COR-L47 (cell line): ENCODE measurements around the gene NBPF3.
"Not testable (repeated sequence)": the region's sequence is repeated elsewhere in the genome, so short reads cannot be mapped to it uniquely, and the experiment has no call there.

Experiments
- DNase-seq: peaks from one replicate; lab custom pipeline; 2025; lab: John Stamatoyannopoulos, UW

Gene NBPF3

DNA sequence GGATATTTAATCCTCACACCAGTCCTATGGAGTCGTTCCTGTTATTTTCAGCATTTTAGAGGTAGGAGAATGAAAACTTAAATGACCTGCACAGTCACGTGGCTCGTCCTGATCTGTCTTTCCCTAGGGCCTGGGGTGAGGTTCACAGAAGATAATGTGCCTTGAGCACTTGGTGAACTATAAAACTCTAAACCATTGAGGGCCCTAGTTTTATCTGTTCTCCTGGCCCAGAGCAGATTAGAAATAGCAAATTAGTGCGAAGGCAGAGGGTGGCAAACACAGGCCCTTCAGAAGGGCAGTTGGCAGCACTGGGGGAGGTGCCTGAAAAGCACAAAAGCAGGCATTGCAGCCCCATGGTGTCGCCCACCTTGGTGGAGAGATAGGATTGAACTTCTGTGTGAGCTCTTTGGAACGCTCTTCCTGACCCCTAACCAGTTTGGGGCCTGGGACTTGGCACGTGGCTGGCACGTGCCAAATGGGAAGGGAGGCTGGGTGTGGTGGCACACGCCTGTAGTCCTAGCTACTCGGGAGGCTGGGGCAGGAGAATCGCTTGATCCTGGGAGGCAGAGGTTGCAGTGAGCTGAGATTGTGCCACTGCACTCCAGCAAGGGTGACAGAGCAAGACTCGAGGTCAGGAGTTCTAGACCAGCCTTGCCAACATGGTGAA lies 1.2 kb upstream of the NBPF3 start:
- not testable (repeated sequence) for DNase-seq

DNA sequence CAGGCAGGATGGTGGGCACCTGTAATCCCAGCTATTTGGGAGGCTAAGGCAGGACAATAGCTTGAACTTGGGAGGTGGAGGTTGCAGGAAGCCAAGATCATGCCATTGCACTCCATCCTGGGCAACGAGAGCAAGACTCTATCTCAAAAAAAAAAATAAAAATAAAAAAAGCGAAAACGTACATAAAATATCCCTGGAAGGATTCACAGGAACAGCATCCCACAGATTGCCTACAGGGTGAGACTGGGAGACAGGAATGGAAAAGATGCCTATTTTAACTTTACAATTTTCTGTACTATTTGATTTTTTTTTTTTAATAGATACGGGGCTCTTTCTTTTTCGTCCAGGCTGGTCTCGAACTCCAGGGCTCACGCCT lies 604 bp upstream of the NBPF3 start:
- DNase-seq: no peak

DNA sequence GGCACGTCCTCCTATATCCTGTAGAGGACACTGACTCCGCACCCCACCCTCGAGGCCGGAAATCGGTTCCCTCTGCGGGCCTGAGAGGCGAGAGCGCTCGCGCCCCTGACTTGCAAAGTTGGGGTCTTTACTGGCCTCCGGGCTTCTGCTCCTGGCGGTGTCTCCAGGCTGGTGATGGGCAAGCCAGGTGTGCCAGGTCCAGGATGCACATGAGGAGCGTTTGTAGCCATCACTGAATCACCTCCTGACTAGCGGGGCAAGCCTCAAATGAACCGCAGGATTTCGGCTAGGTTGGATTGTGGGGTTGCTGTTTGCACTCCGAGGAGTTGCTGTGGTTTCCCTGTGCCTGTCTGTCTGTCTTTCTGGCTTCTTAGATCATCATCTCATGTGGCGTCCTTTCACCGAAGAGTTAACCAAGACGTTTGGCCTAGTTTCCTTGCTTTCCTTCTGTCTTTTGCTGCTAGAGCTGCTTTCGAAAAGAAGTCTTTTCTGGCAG lies 741 bp downstream of the NBPF3 start:
- not testable (repeated sequence) for DNase-seq

DNA sequence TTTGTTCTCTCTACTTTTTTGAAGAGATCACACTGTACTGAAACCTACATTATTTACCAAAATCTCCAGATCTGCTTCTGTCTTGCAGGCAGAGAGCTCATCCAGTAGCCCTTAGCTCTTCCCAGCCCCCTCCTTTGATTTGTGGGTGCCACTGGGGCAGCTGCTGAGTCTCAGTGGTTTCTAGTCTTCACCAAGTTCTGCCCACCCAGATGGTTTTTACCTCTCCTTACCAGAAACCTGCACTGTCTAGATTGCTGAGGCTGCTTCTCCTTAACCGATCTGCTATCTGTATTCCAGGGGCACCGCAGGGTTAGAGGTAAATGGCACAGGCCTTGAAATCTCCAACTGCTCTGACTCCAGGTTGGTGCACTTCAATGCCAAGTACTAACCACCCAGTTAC lies 6.7 kb downstream of the NBPF3 start:
- DNase-seq: not testable (repeated sequence)

DNA sequence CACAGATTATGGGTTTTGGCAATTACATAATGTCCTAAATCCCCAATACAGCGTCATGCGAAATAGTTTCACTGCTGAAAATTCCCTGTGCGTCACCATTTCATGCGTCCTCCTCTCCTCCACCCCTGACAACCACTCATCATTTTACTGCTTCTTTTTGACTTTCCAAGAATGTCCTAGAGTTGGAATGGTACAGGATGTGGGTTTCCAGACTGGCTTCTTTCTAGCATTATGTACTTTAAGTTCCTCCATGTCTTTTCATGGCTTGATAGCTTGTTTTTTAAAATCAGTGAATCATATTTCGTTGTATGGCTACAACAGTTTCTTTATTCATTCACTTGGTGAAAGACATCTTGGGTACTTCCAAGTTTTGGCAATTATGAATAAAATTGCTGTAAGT lies 7.4 kb downstream of the NBPF3 start:
- DNase-seq: no peak

DNA sequence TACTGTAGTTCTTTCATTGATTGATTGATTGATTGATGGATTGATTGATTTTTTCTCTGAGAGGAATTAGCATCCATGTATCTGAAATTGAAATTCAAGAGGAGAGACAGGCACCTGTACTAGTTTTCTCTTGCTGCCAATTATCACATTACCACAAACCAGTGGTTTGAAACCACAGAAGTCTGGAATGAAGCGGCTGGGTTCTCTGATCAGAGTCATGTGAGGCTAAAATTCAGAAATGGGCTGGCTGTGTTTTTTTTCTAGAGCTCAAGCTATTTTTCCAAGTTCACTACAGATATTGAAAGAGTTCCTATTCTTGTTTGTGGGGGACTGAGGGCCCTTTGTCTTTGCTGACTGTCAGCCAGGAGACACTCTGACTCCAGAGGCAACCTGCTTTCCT lies 10.0 kb downstream of the NBPF3 start:
- no peak for DNase-seq

DNA sequence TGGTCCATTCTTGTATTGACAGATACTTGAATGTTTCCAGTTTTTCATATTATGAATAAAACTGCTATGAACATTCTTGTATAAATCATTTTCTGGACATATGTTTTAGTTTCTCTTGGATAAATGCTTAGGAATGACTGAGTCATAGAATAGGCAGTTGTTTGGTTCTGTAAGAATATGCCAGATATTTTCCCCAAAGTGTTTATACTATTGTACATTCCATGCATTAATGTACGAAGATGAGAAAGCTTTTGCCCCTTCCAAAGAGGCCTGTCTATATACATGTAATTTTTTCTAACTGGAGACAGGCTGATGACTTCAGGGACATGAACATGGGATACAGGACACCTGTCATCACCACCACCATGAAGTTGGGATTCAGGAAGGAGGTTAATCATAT lies 11.3 kb downstream of the NBPF3 start:
- no peak for DNase-seq

DNA sequence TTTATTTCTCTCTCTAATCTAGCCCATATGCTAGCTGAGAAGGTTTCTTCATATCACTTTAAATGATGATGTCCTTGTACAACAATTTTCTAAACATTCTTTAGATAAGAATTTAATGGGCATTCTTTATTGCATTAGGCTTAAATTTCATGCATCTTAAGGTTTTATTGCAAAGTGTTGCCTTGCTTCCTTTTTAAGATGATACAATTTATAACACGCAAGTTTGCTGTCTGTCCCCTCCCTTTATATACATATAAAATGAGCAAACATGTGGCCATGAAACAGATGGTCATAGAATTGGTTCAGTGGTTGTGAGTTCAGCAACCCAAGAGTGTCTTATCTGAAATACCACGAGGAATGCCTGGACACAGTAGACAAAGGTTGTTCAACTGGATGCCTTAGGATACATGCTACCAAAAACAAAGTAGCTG lies 12.1 kb downstream of the NBPF3 start:
- no peak for DNase-seq

DNA sequence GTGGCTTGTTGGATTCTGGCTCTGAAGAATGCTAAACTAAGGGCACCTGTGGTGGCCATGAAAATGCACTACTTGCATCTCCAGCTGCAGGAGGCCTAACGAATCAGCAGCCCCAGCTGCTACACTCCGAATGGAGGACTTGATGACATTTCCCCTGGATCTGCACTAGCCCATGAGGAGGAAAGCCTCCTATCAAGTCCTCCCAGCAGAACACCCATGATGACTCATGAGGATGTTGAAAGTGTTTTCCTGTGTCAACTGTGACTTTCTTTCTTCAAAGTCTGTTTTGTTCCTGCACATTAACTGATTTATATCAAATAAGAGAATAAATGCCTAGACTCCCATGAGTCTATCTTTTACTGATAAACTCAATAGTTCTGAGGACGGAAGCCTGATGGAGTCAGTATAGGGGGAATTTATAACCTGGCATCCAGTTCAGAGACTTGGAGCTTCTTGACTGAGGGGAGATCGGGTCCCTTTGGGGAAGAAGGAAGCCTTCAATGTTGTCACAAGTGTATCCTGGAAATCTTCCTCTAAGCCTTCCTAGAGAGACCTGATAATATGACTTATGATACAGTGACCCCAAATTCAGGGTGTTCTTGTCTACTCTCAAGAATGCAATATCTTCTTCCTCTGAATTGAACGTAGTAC lies 14.2 kb downstream of the NBPF3 start:
- not testable (repeated sequence) for DNase-seq

DNA sequence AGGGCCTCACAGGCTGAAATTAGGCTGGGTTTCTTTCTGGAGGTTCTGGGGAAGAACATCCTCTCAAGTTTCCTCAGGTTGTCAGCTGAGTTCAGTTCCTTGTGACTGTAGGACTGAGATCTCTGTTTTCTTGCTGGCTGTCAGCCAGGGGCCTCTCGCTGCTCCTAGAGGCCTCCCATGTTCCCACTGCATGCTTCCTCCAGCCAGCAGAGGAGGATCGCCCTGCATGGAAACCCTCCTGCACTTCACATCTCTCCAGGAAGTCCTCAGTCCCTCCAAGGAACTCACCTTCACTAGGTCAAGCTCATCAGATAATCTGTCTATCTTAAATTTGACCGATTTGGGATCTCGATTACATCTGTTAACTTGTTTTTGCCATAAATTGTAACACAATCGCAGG lies 15.0 kb downstream of the NBPF3 start:
- not testable (repeated sequence) for DNase-seq

DNA sequence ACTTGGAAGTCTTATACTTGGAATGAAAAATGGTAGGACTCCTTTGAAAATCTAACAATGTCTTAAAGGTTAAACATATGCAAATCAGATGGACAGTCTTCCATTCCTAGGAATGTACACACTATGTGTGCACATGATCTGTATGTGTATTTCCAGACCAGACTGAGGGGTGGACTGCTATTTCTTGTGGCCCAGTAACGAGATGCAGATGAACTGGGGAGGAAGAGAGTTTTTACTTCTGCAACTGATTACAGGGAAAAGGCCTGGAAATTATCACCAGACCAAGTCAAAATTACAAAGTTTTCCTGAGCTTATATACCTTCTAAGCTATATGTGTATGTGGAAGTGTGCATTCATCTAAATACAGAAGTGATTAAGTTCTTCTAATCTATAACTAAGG lies 17.7 kb downstream of the NBPF3 start:
- DNase-seq: no peak

DNA sequence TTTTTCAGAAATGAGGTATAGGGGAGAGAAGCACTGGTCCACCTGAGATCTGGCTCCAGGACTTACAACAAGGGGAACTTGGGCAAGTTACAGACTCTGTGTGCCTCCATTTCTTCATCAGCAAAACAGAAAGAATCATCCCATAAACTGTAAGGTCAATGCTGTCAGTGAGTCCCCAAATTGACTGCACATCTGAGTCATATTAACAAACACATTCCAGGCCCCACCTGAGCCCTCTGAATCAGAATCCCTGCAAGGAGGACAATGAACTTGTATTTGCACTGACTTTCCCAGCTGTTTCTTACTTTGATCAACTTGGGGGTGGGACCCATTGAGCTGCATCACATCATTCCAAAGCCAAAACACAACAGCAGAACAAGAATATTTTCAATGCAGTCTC lies 25.2 kb downstream of the NBPF3 start:
- not testable (repeated sequence) for DNase-seq

DNA sequence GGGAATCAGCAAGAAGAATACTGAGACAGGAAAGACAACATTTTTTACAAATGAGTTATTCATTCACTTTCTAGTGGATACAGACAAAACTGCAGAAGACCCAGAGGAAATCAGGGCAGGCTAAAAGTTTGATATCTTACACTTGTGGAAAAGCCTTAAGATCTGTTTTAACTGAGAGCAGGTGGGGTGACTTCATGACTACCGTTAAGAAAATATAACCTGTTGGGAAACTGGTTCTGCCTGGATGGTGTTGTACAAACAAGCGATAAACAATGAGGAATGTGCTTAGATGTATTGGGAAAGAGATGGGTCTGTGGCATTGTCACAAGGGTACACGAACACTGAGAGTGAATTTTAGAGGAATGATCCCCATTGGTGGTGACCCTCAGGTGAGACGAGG lies 28.0 kb downstream of the NBPF3 start:
- DNase-seq: not testable (repeated sequence)

DNA sequence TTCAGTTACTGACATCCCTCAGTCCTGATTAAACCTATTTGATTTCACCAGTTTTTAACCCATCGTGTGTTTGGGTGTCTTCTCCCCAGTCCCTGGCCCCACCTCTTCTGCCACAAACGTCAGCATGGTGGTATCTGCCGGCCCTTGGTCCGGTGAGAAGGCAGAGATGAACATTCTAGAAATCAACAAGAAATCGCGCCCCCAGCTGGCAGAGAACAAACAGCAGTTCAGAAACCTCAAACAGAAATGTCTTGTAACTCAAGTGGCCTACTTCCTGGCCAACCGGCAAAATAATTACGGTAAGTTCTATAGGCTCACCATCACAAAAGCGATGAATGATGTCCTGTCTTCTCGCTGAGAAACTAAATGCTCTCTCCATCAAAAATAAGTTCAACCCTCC lies 28.7 kb downstream of the NBPF3 start:
- no peak for DNase-seq

DNA sequence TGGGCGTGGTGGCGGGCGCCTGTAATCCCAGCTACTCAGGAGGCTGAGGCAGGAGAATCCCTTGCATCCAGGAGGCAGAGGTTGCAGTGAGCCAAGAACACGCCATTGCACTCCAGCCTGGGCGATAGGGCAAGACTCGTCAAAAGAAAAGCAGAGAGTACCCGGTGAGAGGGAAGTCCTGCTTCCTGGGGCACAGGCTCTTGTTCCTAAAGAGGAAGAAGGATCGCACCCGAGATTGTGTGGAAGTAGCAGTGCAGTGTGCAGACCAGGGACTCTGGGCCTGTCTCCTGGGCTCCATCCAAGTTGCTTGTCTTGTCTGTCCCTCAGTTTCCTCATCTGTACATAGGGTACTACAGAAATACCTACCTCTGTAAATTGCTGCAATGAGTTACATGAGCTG lies 29.6 kb downstream of the NBPF3 start:
- DNase-seq: no peak

DNA sequence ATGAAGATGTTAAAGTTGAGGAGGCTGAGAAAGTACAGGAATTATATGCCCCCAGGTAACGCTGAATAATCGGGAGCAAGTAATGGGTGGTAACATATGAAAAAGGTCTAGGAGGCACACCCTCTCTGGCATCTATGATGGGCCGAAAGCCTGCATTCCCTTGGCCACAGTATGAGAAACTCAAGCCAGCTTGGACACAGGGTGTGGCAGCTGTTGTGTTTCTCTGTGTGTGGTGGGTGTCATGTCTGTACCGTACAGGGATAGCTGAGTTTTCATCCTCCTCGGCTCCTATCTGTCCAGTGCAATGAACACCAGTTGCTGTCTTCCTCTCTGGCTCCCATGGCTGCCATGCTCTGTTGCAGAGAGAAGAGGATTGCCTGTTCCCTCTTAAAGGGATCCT lies 32.9 kb downstream of the NBPF3 start:
- DNase-seq: no peak

DNA sequence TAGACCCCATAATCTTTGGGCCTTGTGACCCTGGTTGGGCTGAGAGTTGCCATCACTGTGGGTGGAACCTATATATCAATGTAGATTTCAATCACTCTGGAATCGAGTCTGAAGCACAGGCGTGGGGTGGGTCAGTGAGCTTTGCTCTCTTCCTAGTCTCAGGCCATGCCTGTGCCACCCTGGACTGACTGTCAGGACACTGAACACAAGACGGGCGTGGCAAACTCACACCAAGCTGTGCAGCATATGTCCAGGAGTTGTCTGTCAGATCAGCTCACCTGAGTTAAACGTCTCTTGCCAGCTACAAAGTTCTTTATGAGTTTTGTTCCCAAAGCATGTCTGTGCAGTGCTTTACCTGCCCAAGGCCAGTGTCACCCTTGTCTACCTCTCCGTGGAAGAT lies 38.4 kb downstream of the NBPF3 start:
- DNase-seq: no peak

DNA sequence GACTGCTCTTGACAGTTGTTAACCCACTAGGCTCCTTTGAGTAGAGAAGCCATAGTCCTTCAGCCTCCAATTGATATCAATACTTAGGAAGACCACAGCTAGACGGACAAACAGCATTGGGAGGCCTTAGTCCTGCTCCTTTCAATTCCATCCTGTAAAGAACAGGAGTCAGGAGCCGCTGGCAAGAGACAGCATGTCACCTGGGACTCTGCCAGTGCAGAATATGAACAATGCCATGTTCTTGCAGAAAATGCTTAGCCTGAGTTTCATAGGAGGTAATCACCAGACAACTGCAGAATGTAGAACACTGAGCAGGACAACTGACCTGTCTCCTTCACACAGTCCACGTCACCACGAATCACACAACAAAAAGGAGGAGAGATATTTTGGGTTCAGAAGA lies 43.9 kb downstream of the NBPF3 start:
- DNase-seq: not testable (repeated sequence)

DNA sequence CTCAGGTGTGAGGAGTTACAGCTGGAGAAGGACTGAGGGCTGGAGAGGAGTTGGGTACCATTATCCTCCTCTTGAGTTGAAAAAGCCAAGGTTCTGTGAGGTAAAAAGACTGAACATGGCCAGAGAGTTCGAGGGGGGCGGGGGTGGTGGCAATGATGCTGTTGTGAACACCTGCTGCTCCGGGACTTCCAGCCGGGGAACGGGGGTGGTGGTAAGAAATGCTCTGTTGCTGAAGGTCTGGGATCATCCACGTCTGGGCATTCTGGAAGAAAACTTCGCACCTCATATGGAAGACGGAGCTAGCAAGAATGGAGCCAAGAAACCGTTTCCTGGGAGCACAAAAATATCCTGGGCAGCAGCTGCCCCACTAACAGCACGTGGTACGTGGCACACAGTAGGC lies 49.2 kb downstream of the NBPF3 start:
- no peak for DNase-seq

DNA sequence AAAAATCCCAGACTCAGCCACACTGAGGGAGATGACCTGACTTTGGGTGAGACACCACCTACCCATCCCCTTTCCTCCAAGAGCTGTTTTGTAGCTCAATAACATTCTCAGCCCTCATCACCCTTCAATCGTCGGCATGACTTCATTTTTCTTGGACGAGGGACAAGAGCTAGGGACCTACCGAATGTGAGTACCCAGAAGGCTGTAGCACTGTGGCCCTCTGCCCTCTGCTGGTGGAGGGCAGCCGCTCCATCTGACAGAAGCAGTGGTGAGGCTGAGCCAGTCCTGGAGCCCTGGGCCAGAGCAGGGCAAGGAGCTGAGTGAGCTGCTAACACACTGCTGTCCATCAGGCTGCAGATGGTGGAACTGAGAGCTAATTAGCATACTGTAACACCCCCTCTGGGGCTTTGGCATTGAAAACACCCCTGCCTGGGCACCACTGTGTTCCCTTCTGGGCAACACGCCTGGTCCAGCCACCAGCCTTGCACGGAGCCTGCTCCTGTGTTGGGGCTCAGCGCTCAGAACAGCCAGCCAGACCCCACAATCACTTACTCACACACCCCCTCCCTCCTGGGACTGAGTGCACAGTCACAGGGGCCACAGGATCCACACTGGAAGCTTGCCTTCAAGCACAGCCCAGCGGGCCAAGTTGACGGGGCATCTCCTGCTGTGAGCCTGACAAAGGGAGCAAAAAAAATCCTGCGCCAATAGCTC lies 51.0 kb downstream of the NBPF3 start:
- DNase-seq: no peak

DNA sequence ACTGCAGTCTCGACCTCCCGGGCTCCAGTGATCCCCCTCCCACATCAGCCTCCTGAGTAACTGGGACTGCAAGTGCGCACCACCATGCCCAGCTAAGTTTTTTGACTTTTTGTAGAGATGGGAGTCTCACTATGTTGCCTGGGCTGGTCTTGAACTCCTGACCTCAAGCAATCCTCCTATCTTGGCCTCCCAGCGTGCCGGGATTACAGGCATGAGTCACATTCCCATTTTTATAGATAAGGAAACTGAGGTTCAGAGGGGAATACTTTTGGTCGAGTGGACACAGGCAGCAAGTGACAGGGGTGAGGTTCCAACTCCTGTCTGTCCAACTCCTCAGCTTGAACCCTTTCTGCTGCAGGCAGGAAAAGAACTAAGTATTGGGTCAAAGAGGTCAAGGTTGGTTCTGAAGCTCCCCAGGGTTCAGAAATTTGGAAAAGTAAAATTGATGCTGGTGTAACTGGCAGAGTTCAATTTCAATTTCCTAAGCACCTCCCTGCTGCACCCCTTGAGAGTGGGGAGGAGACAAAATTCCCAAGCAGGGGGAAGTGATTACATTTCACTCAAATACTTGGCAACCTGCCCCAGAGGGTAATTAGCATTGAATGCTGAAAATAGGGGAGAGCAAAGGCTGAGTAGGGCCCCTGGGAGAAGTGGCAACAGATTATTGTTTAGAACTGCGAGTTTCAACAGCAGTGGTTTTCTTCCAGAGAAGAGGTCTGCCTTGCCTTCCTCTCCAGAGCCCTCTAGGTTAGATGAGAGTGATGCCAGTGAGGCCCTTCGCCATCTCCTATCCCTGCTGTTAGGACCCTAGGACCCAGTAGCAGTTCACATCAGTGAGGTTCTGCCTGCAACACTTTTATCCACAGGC lies 51.8 kb downstream of the NBPF3 start:
- DNase-seq: peak; percentile 91

DNA sequence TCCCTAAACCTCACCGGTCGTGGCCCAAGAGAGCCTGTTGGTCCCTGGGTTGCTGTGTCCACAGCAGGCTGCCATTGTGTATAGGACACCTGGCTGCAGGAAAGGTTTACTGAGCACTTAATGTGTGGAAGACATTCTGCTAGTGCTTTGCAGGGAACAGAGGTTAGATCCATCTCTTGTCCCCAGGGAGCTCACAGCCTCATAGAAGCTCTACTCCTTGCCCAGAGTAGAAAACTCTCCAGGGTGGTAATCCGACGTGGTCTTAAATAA lies 52.4 kb downstream of the NBPF3 start:
- no peak for DNase-seq

DNA sequence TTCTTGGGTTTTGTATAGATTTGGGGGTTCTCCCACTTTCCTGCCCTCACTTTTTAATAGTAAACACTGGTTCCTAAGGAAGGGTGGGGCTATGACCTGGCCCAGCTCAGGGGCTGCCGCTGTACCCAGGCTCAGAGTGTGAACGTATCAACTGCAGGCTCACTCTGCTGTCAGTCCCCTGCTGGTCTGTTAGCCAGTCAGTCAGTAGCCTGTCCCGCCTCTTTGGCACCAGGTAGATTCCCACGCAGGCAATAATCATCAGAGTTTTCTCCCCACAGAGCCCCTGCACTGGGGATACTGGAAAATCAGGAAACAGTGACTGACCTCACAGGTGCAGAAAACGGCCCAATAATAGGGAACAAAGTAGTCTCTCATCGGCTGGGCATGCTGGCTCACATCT lies 54.3 kb downstream of the NBPF3 start:
- DNase-seq: no peak
